Activated CD8-positive, alpha-beta memory T cell treated with anti-CD3 and anti-CD28 coated beads, Interleukin-2, amount 50 U/mL, for 48 hours (primary cell): Measurements from ENCODE around the gene GNS.
"Not testable (repeated sequence)": the region's sequence is repeated elsewhere in the genome, so short reads cannot be mapped to it uniquely, and the experiment has no call there.

Experiments
- DNase-seq: peaks from one replicate; pipeline ENCODE4 v3.0.0-alpha.2; 2020

GNS gene

GRCh38 chr12:64779354-64779974, 20.3 kb upstream of the GNS start:
- no peak for DNase-seq

- not testable (repeated sequence) for DNase-seq
These were observed 16.0 kb upstream of the GNS start for GRCh38 chr12:64775147-64775736.

- DNase-seq = no peak
These were observed 14.2 kb upstream of the GNS start for GRCh38 chr12:64773386-64773785.

- no peak for DNase-seq
These were observed 8.3 kb upstream of the GNS start for GRCh38 chr12:64767495-64767894.

- DNase-seq = no peak
These were observed 1.8 kb upstream of the GNS start for GRCh38 chr12:64760808-64761573.

- DNase-seq = no peak
These were observed 1.4 kb downstream of the GNS start for GRCh38 chr12:64757771-64758170.

GRCh38 chr12:64756376-64756775, 2.8 kb downstream of the GNS start:
- no peak for DNase-seq

- DNase-seq = no peak
These were observed 5.8 kb downstream of the GNS start for GRCh38 chr12:64753427-64753826.

- DNase-seq = no peak
These were observed 6.4 kb downstream of the GNS start for GRCh38 chr12:64752833-64753238.

- no peak for DNase-seq
These were observed 7.2 kb downstream of the GNS start for GRCh38 chr12:64752032-64752431.

GRCh38 chr12:64749461-64750200, 9.6 kb downstream of the GNS start:
- no peak for DNase-seq

- no peak for DNase-seq
These were observed 11.5 kb downstream of the GNS start for GRCh38 chr12:64747695-64748094.

- DNase-seq = no peak
These were observed 12.5 kb downstream of the GNS start for GRCh38 chr12:64746663-64747062.

GRCh38 chr12:64745980-64746379, 13.2 kb downstream of the GNS start:
- no peak for DNase-seq

GRCh38 chr12:64745259-64745807, 13.9 kb downstream of the GNS start:
- no peak for DNase-seq

- DNase-seq = no peak
These were observed 14.6 kb downstream of the GNS start for GRCh38 chr12:64744422-64745258.

- no peak for DNase-seq
These were observed 16.0 kb downstream of the GNS start for GRCh38 chr12:64743206-64743605.

GRCh38 chr12:64742416-64742815, 16.8 kb downstream of the GNS start:
- DNase-seq = no peak

- DNase-seq = no peak
These were observed 18.6 kb downstream of the GNS start for GRCh38 chr12:64740646-64741045.

- no peak for DNase-seq
These were observed 19.4 kb downstream of the GNS start for GRCh38 chr12:64739778-64740177.

- no peak for DNase-seq
These were observed 21.7 kb downstream of the GNS start for GRCh38 chr12:64737539-64737938.

GRCh38 chr12:64736771-64737170, 22.4 kb downstream of the GNS start:
- DNase-seq = no peak
